Suprapubic skin (tissue), 4 donors: ENCODE data around the gene DENND1C. TPM values are rescaled to one million over a fixed set of nuclear protein-coding genes. Genes with fewer than 3 reads are reported as not detected.

Experiments
- DNase-seq, 2 donors: peaks; one replicate each; pipeline ENCODE4 v3.0.0-alpha.2; 2019; ENCODE audit warnings: low spot score in 2 of 2
- H3K27ac ChIP-seq: fragments of 200-600 bp; sonication (generic); one replicate; pipeline ENCODE4 v1.5.1; 2019
- H3K27me3 ChIP-seq: fragments of 200-600 bp; sonication (generic); one replicate; pipeline ENCODE4 v1.5.1; 2019
- H3K36me3 ChIP-seq: fragments of 200-600 bp; sonication (generic); one replicate; pipeline ENCODE4 v1.5.1; 2019
- H3K4me1 ChIP-seq: fragments of 200-600 bp; sonication (generic); one replicate; pipeline ENCODE4 v1.5.1; 2019
- H3K4me3 ChIP-seq: fragments of 200-600 bp; sonication (generic); one replicate; pipeline ENCODE4 v1.5.1; 2019; ENCODE audit warnings: mild to moderate bottlenecking
- H3K9me3 ChIP-seq: fragments of 200-600 bp; sonication (generic); one replicate; pipeline ENCODE4 v1.5.1; 2019
- CTCF ChIP-seq, 2 donors: fragments of 200-600 bp in 1 of 2; fragments of 450-650 bp in 1 of 2; sonication (generic) in 1 of 2; IDR thresholded peaks; one replicate each; pipeline ENCODE4 v1.5.1; 2016 to 2019; ENCODE audit warnings: antibody characterized with exemption in 2 of 2, mild to moderate bottlenecking in 1 of 2, moderate library complexity in 1 of 2
- EP300 ChIP-seq: sonication (generic); formaldehyde crosslinking; IDR thresholded peaks from one replicate; pipeline ENCODE4 v1.6.1; 2017; ENCODE audit warnings: antibody characterized with exemption
- POLR2A ChIP-seq, 2 donors: fragments of 450-650 bp; IDR thresholded peaks; one replicate each; pipeline ENCODE4 v1.6.1; 2017; ENCODE audit warnings: antibody characterized with exemption in 2 of 2, mild to moderate bottlenecking in 2 of 2, moderate library complexity in 2 of 2
- POLR2AphosphoS5 ChIP-seq, 3 donors: sonication (generic); formaldehyde crosslinking; IDR thresholded peaks; one replicate each; pipeline ENCODE4 v1.6.1; 2017; ENCODE audit warnings: antibody characterized with exemption in 3 of 3
- WGBS: methylation state at CpG from one replicate; pipeline ENCODE4 v1.1.5; 2018; 5-methylcytosine and 5-hydroxymethylcytosine counted together
- total RNA-seq, 4 donors: library from RNA; depleted of rRNA; stranded (reverse); fragments of >200 nt; gene quantifications; one replicate each; pipeline ENCODE4 v1.1.0, GENCODE V29; 2016

Gene DENND1C
- total RNA-seq, 4 donors from 2014 or later = 0.23 to 3.7 (median 1.5) TPM

- Histone ChIP-seq H3K4me3 (no peak overlapping the region), H3K9me3 (no peaks in the 10 kb centered on the region), H3K27ac (no peak overlapping the region), H3K36me3 (no peaks in the 10 kb centered on the region), H3K27me3 (peaks cover 12% of the 10 kb centered on the region), H3K4me1 (peaks cover 34% of the 10 kb centered on the region)
- TF ChIP-seq EP300 (no peak), POLR2A (IDR thresholded peaks at IDR 0.05) (no peak), POLR2AphosphoS5 (IDR thresholded peaks at IDR 0.05) (no peak), CTCF (IDR thresholded peaks at IDR 0.05) (no peak)
- no peak for DNase-seq
- 75% methylated on average over 17 of the region's 17 CpGs for WGBS
Measured at GRCh38 chr19:6527893-6528543, 46.4 kb upstream of the DENND1C start.

- no peak for DNase-seq
- 79% methylated on average over 2 of the region's 2 CpGs for WGBS
Measured at GRCh38 chr19:6524311-6524710, 42.7 kb upstream of the DENND1C start.

GRCh38 chr19:6522712-6523111 is 41.1 kb upstream of the DENND1C start:
- Histone ChIP-seq H3K36me3 (no peaks in the 10 kb centered on the region), H3K9me3 (no peaks in the 10 kb centered on the region), H3K4me1 (peaks cover 12% of the 10 kb centered on the region), H3K4me3 (no peak overlapping the region), H3K27ac (no peak overlapping the region), H3K27me3 (no peaks in the 10 kb centered on the region)
- 79% methylated on average over 6 of the region's 6 CpGs for WGBS
- DNase-seq = no peak
- TF ChIP-seq EP300 (no peak), POLR2A (IDR thresholded peaks at IDR 0.05) (no peak), CTCF (IDR thresholded peaks at IDR 0.05) (no peak), POLR2AphosphoS5 (IDR thresholded peaks at IDR 0.05) (no peak)

More at GRCh38 chr19:6524311-6524710, 42.7 kb upstream of the DENND1C start:
- Histone ChIP-seq H3K9me3 (no peaks in the 10 kb centered on the region), H3K36me3 (no peaks in the 10 kb centered on the region), H3K27me3 (no peaks in the 10 kb centered on the region), H3K4me3 (no peak overlapping the region), H3K27ac (no peak overlapping the region), H3K4me1 (peaks cover 13% of the 10 kb centered on the region)
- TF ChIP-seq POLR2A (IDR thresholded peaks at IDR 0.05) (no peak), EP300 (no peak), POLR2AphosphoS5 (IDR thresholded peaks at IDR 0.05) (no peak), CTCF (IDR thresholded peaks at IDR 0.05) (no peak)

- TF ChIP-seq EP300 (no peak), POLR2A (IDR thresholded peaks at IDR 0.05) (no peak), CTCF (IDR thresholded peaks at IDR 0.05) (no peak), POLR2AphosphoS5 (IDR thresholded peaks at IDR 0.05) (no peak)
- Histone ChIP-seq H3K36me3 (no peaks in the 10 kb centered on the region), H3K27ac (no peak overlapping the region), H3K4me1 (peaks cover 16% of the 10 kb centered on the region), H3K4me3 (no peak overlapping the region), H3K27me3 (no peaks in the 10 kb centered on the region), H3K9me3 (no peaks in the 10 kb centered on the region)
- 69% methylated on average over 9 of the region's 20 CpGs for WGBS
- DNase-seq = no peak
Measured at GRCh38 chr19:6521718-6522646, 40.4 kb upstream of the DENND1C start.

GRCh38 chr19:6519289-6519688 is 37.7 kb upstream of the DENND1C start:
- WGBS = 40% methylated on average over 2 of the region's 2 CpGs

More at GRCh38 chr19:6519289-6519688, 37.7 kb upstream of the DENND1C start:
- H3K27me3 ChIP-seq = no peaks in the 10 kb centered on the region
- H3K27ac ChIP-seq = no peak overlapping the region
- H3K4me3 ChIP-seq = no peak overlapping the region
- no peaks in the 10 kb centered on the region for H3K9me3 ChIP-seq
- H3K4me1 ChIP-seq = peaks cover 23% of the 10 kb centered on the region
- no peak for TF ChIP-seq CTCF (IDR thresholded peaks at IDR 0.05)
- TF ChIP-seq POLR2AphosphoS5 (IDR thresholded peaks at IDR 0.05) = no peak
- no peak for TF ChIP-seq EP300
- H3K36me3 ChIP-seq = no peaks in the 10 kb centered on the region
- no peak for DNase-seq
